Hematopoietic multipotent progenitor cell treated with erythropoietin and hydrocortisone succinate and interleukin-3 and kit ligand, for 8 days (in vitro differentiated cells): ENCODE results near the gene CNTRL.
A peak's percentile ranks its signal among the peaks of the same experiment; 100 is the strongest.

Experiments
- DNase-seq: peaks from one replicate; pipeline ENCODE4 v3.0.0-alpha.2; 2015

CNTRL gene

DNA sequence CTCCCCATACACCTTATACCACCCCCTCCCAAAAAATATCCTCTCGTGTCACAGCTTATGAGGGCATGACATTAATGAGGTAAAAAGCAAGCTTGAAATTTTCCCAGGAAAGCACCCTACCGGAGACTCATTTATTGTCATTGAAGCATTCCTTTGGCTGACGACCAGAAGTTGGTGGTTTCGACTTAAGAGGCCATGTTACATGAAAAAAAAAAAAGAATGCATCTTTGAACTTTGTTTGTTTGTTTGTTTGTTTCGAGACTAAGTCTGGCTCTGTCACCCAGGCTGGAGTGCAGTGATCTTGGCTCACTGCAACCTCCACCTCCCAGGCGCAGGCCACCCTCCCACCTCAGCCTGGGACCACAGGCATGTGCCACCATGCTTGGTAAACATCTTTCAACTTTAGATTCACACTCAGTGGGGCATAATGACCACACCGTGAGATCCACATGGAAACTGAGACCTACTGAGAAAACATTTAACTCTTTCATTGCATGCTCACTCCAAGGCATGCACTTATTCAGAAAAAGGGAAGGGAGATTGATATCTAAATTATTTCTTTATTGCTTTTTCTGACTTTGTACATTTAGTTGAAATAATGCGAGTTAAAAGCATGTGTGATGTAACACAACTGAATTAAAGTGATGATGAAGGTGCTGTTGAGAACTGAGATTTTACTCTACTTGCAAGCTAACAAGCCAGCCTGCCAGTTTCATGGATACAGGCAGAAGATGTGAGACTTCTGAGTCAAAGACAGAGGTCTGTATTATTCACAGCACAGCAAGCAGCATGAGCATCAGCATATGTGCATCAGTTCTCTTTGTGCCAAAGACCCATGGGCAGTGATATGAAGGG lies 132.0 kb downstream of the CNTRL start:
- no peak for DNase-seq

DNA sequence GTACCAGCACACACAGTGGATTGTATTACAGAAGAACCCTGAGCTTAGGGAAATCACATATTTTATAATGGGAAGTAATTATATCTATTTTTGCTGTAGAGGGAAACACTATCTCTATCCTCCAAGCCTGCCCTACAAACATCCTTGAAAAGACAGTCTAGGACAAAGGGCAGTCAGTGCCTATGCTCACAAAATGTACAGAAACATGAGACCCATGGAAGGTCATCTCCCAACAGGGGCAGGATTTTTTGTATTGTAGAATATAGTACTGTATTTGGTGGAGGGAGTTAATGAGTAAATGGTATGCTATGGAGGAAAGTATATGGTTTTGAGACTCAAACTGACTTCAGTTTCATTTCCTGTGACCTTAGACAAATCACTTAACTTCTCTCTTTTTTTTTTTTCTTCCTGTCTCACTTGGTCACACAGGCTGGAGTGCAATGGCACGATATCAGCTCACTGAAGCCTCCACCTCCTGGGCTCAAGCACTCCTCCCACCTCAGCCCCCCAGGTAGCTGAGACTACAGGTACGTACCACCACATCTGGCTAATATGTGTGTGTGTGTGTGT lies 132.7 kb downstream of the CNTRL start:
- no peak for DNase-seq

- no peak for DNase-seq
These were observed 135.8 kb downstream of the CNTRL start for GRCh38 chr9:121210536-121210935.

GRCh38 chr9:121213136-121213806 lies 138.5 kb downstream of the CNTRL start:
- DNase-seq: peak; percentile 92

DNA sequence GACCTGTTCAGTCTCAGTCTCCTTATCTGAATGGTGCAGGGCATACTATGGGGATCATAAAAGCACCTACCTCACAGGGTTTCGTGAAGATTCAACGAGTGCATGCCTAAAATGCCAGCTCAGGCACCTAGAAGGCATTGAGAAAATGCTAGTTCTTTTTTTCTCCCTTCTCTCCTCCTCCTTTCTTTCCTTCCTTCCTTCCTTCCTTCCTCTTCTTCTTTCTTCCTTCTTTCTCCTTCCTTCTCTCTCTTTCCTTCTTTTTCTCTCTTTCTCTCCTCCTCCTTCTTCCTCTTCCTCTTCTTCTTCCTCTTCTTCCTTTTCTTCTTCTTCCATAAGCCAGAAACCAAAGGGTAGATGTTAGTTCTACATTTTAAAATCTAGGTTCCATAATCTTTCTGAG lies 139.2 kb downstream of the CNTRL start:
- DNase-seq: no peak

- DNase-seq: no peak
These were observed 141.6 kb downstream of the CNTRL start for GRCh38 chr9:121216271-121216805.

GRCh38 chr9:121217609-121218292 lies 143.0 kb downstream of the CNTRL start:
- DNase-seq: no peak

GRCh38 chr9:121218357-121219027 lies 143.7 kb downstream of the CNTRL start:
- no peak for DNase-seq

DNA sequence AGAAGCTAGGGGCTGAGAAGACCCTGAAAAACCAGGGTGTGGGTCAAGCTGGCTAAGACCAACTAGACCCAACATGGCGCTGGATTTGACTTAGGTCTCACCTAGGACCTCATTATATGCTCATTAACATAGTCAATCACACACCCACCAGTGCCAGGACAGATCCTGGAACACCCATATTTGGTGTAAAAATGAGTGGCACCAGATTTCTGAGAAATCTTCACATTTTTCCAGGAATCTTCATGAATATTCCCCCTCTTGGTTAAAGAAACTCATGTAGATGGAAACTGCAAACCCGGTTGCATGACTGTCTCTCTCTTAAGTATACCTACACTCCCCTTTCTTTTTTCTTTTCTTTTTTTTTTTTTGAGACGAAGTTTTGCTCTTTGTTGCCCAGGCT lies 144.8 kb downstream of the CNTRL start:
- DNase-seq: peak; percentile 59

GRCh38 chr9:121220996-121221663 lies 146.4 kb downstream of the CNTRL start:
- DNase-seq: no peak

DNA sequence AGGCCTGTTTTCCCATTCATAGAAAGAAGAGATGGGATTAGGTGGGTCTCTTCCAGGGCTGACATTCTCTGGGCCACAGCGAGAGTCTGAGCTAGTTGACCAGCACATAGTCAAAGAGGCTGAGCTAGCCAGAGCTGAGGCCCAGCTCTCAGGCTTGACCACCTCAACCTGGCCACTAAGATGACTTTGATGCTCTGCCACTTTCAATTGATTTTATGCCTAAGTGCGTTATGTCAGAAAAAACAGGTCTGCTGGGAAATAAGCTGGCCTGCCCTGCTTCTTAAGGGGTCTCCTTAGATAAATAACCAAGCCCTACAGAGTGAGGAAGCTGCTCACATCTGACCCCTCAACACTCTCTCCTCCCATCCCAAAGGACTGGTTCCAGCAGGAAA lies 146.9 kb downstream of the CNTRL start:
- no peak for DNase-seq

- DNase-seq: peak; percentile 65
These were observed 147.9 kb downstream of the CNTRL start for GRCh38 chr9:121222524-121223171.

DNA sequence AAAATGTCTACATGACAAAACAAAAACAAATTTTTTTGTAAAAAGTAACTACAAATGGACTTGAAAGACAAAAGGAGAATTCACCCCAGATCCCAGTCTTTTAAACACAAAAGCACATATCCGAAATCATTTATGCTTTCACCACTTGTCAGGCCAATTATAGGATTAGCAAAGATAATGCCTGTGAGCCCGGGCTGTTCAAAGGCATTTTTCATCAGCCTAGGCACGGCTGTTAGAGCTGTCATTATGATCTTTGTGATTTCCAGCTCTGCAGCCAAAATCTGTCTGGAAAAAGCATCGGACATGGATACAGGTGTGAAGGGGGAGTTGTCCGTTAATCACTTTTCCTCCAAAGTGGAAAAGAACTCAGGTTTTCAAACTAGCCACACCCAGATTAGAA lies 150.5 kb downstream of the CNTRL start:
- DNase-seq: no peak

- DNase-seq: no peak
These were observed 151.4 kb downstream of the CNTRL start for GRCh38 chr9:121226175-121226574.
